Small intestine (tissue), 7 donors: ENCODE data around the gene FTCD. TPM values are rescaled to one million over a fixed set of nuclear protein-coding genes. Genes with fewer than 3 reads are reported as not detected.

Experiments used
- DNase-seq, 2 donors: peaks; one replicate each; pipeline versions ENCODE4 v3.0.0 to v3.0.0-alpha.2; 2013
- FAIRE-seq: peaks from 2 replicates; lab custom pipeline; 2012; peaks lifted over from hg19 to GRCh38; lab: Jason Lieb, UNC
- H3K27ac ChIP-seq, 3 donors: one replicate each; pipeline ENCODE4 v1.5.1; 2013; ENCODE audit warnings: low read length in 2 of 3, mild to moderate bottlenecking in 2 of 3, control low read depth in 1 of 3, inconsistent platforms in 1 of 3, low read depth in 1 of 3, moderate library complexity in 1 of 3
- H3K27me3 ChIP-seq, 3 donors: one replicate each; pipeline ENCODE4 v1.6.1; 2013; ENCODE audit warnings: low read length in 3 of 3, inconsistent platforms in 1 of 3; ENCODE audit not compliant: control insufficient read depth in 3 of 3, insufficient read depth in 3 of 3
- H3K36me3 ChIP-seq, 3 donors: one replicate each; pipeline ENCODE4 v1.6.1; 2013; ENCODE audit warnings: low read length in 3 of 3, inconsistent platforms in 1 of 3, low read depth in 1 of 3, mild to moderate bottlenecking in 1 of 3, moderate library complexity in 1 of 3; ENCODE audit not compliant: control insufficient read depth in 3 of 3, insufficient read depth in 2 of 3
- H3K4me1 ChIP-seq, 3 donors: one replicate each; pipeline ENCODE4 v1.6.1; 2013; ENCODE audit warnings: low read length in 2 of 3, inconsistent platforms in 1 of 3, low read depth in 1 of 3, mild to moderate bottlenecking in 1 of 3, moderate library complexity in 1 of 3; ENCODE audit not compliant: control insufficient read depth in 3 of 3, insufficient read depth in 2 of 3
- H3K4me3 ChIP-seq, 3 donors: one replicate each; pipeline ENCODE4 v1.5.1; 2013; ENCODE audit warnings: low read length in 3 of 3, control low read depth in 1 of 3, inconsistent platforms in 1 of 3, low read depth in 1 of 3, mild to moderate bottlenecking in 1 of 3, moderate library complexity in 1 of 3
- H3K9me3 ChIP-seq, 2 donors: one replicate each; pipeline ENCODE4 v1.6.1; 2013; ENCODE audit warnings: low read depth in 1 of 2, low read length in 1 of 2; ENCODE audit not compliant: control insufficient read depth in 2 of 2, insufficient read depth in 1 of 2
- WGBS, 3 donors: extraction: QIAGEN DNeasy Blood & Tissue Kit; methylation state at CpG; one replicate each; pipeline ENCODE4 v1.1.7; 2013; 5-methylcytosine and 5-hydroxymethylcytosine counted together
- polyA plus RNA-seq, 4 donors: library from polyadenylated mRNA; stranded (reverse) in 3 of 4; unstranded in 1 of 4; fragments of 200-250 nt in 3 of 4; fragments of 120-200 nt in 1 of 4; gene quantifications; one replicate each; pipeline versions ENCODE4 v1.2.1 to v1.2.3, GENCODE V29; 2013
- donor health status: healthy with polysubstance abuse.
- donor health status: control.
- donor health status: control.
- donor health status: Bipolar disorder and iron deficiency.
- donor health status: healthy.

Gene FTCD
- polyA plus RNA-seq, 4 donors = 0.31 to 71.8 (median 39.0) TPM

DNA sequence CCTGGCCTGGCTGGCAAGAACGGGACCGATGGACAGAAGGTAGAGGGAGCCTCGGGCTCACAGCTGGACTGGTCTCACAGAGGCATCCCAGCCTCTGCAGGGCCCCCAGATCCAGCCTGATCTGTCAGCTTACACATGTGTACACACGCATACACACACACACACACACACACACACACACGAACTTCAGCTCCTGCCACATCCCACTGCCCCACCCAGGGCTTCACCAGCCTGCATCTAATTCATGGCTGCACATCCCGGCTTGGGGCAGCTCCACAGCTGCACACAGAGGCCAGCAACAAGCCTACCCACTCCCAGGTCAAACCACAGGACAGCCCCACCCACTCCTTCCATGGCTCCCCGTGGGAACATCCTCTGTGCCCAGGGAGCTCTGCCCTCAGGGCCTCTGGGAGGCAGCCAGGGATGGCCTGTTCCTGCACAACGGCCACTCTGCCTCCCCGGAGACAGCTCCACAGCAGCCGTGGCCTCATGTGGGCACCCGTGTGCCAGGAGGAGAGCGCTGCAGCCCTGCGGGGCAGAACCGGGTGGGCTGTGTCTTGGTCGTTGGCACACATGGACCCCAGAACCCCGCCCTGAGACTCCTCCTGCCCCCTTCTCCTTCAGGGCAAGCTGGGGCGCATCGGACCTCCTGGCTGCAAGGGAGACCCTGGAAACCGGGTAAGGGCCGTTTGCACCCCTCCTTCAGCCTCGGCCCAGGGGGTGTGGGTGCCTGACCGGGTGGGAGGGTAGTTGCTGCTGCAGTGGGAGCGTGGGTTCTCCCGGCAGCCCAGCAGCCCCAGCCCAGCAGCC, 38.4 kb downstream of the FTCD start:
- no peak for DNase-seq
- Histone ChIP-seq H3K27ac (no peak overlapping the region), H3K27me3 (no peaks in the 10 kb centered on the region), H3K4me3 (no peak overlapping the region), H3K4me1 (no peaks in the 10 kb centered on the region), H3K36me3 (peaks cover 0 to 72% (median 0%) of the 10 kb centered on the region in 3 donors), H3K9me3 (peaks cover 0 to 4% of the 10 kb centered on the region in 2 donors)
- 69 to 82% (median 71%) methylated on average over 24 of the region's 24 CpGs for WGBS, 3 donors
- FAIRE-seq = no peak

DNA sequence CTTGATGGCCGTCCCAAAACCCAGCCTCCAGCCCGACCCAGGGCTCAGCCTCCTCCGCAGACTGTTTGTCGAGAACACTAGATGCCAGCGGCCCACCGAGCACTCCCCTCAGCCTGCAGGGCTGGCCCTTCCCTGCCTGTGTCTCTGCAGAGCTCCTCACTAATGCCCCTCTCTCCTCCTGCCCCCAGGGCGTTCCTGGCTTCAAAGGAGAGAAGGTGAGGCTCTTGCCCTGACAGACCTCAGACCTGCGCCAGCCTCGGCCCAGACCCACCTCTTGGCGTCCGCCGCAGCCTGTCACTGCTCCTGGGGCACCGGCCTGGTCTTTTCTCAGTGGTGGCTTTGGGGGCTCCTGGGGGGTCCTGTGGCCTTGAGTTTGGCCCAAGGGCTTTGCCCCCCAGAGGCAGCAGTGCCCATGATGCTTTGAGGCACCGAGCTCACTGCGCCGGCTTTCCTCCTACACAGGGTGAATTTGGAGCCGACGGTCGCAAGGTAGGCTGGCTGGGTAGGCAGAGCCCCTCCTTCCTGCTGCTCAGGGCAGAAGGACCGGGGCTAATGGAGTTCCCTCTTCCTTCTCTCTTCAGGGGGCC, 39.1 kb downstream of the FTCD start:
- Histone ChIP-seq H3K27ac (no peak overlapping the region), H3K36me3 (peaks cover 0 to 72% (median 0%) of the 10 kb centered on the region in 3 donors), H3K4me1 (no peaks in the 10 kb centered on the region), H3K9me3 (peaks cover 0 to 4% of the 10 kb centered on the region in 2 donors), H3K4me3 (no peak overlapping the region), H3K27me3 (no peaks in the 10 kb centered on the region)
- DNase-seq = no peak
- FAIRE-seq = no peak
- 84 to 89% (median 87%) methylated on average over 19 to 20 of the region's 20 CpGs for WGBS, 3 donors

DNA sequence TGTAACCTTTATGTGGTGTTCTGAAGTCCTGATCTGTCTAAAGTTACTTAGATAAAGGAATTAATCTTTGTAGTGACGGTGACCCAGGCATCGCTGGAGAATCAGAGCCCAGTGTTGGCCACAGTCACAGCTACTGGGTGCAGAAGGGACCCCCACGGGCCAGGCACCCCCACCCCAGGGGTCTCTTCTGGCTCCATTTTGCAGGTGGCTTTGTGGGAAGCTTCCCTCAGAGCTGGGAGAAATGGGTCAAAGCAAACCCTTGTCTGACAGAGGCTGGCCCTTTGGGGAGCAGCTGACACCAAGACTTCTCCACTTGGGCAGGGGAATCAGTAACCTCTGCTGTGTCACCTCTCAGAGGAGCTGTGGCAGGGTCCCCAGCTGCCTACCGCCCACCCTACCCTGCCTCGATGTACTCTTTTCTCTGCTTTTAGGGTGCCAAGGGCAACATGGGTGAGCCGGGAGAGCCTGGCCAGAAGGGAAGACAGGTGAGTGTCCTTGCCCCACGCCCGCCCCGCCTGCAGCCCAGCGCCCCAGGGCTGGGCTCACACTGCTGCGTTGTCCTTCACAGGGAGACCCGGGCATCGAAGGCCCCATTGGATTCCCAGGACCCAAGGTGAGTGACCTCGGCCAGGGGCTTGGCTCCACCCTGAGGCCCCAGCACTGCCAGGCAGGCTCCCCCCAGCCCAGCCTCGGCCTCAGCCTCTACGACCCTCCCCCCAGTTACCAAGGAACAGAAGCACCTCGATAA, 39.8 kb downstream of the FTCD start:
- H3K36me3 ChIP-seq = peaks cover 0 to 66% (median 0%) of the 10 kb centered on the region in 3 donors
- no peak overlapping the region for H3K4me3 ChIP-seq
- 82 to 91% (median 87%) methylated on average over 15 to 17 of the region's 17 CpGs for WGBS, 3 donors
- FAIRE-seq (no peak), DNase-seq (no peak)
- H3K9me3 ChIP-seq = peaks cover 0 to 4% of the 10 kb centered on the region in 2 donors
- no peaks in the 10 kb centered on the region for H3K27me3 ChIP-seq
- no peak overlapping the region for H3K27ac ChIP-seq
- H3K4me1 ChIP-seq = no peaks in the 10 kb centered on the region

DNA sequence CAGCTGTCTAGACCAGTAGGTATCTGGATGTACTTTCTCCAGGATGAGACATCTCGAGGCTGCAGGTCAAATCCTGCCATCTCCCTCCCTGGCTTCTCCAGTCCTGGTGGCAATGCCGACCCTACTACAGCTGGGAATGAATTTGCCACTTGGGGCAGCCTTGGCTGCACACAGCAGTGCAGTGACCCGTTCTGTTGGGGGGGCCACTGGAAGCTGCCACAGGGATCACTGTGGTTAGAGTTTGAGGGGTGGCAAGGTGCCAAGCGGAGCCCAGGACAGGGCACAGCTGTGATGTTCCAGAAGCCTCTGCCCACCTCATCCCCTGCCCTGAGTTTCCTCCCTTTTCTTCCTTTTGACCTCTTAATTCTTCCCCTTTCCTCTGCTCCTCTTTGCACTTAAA, 40.4 kb downstream of the FTCD start:
- Histone ChIP-seq H3K9me3 (peaks cover 0 to 4% of the 10 kb centered on the region in 2 donors), H3K27me3 (no peaks in the 10 kb centered on the region), H3K36me3 (peaks cover 0 to 61% (median 0%) of the 10 kb centered on the region in 3 donors), H3K27ac (no peak overlapping the region), H3K4me3 (no peak overlapping the region), H3K4me1 (no peaks in the 10 kb centered on the region)
- FAIRE-seq = no peak
- WGBS, 3 donors = 71 to 86% (median 75%) methylated on average over 4 of the region's 4 CpGs
- DNase-seq = no peak

DNA sequence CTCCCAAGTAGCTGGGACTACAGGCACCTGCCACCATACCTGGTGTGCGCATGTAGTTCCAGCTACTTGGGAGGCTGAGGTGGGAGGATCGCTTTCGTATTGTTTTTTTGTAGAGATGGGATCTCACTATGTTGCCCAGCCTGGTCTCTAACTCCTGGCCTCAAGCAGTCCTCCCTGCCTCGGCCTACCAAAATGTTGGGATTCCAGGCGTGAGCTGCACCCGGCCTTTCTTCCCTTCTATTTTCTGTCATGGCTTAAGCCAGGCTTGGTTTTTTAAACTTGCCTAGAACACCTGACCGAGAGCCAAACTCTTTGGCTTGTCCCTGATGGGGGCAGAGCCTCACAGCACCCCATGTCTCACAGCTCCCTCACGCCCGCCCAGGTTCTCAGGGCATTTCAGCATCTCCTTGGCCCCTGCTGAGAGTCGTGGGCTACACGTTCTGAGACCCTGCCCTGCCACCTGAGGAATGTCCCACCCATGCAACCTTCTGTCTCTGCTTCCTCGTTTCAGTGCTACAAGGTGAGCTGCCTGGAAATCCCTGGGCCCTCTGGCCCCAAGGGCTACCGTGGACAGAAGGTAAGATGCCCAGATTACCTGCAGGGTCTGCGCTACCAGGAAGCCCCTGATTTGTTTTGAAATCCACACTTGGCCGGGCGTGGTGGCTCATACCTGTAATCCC, 41.7 kb downstream of the FTCD start:
- FAIRE-seq = no peak
- DNase-seq = no peak
- Histone ChIP-seq H3K4me3 (no peak overlapping the region), H3K9me3 (peaks cover 0 to 4% of the 10 kb centered on the region in 2 donors), H3K4me1 (no peaks in the 10 kb centered on the region), H3K27ac (no peak overlapping the region), H3K36me3 (peaks cover 0 to 50% (median 0%) of the 10 kb centered on the region in 3 donors), H3K27me3 (no peaks in the 10 kb centered on the region)
- 85 to 92% (median 87%) methylated on average over 16 of the region's 16 CpGs for WGBS, 3 donors

DNA sequence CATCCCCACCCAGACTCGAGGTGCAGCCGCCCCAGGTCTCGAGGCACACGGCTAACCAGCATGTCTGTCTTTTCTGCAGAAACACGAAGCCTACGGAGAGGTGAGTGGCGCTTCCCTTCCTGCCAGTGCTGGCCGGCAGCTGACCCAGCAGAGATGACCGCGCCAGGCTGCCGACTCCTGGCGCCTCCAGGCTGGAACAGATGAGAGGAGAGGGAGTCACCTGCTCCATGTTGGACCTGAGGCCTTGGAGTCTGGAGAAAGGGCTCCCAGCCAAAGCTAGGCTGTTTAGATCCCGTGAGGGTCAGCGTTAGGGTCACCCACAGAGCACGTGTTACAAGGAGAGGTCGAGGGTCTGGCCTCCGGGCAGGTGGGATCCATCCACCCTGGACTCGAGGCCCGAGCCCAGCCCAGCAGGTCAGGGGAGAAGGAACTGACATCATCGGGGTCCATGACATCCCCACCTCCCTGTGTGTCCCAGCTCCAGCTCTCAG, 42.6 kb downstream of the FTCD start:
- Histone ChIP-seq H3K4me3 (no peak overlapping the region), H3K4me1 (no peaks in the 10 kb centered on the region), H3K9me3 (peaks cover 0 to 5% of the 10 kb centered on the region in 2 donors), H3K27ac (no peak overlapping the region), H3K27me3 (no peaks in the 10 kb centered on the region), H3K36me3 (peaks cover 0 to 43% (median 0%) of the 10 kb centered on the region in 3 donors)
- FAIRE-seq = no peak
- DNase-seq = no peak
- 86 to 91% (median 87%) methylated on average over 19 to 20 of the region's 20 CpGs for WGBS, 3 donors

DNA sequence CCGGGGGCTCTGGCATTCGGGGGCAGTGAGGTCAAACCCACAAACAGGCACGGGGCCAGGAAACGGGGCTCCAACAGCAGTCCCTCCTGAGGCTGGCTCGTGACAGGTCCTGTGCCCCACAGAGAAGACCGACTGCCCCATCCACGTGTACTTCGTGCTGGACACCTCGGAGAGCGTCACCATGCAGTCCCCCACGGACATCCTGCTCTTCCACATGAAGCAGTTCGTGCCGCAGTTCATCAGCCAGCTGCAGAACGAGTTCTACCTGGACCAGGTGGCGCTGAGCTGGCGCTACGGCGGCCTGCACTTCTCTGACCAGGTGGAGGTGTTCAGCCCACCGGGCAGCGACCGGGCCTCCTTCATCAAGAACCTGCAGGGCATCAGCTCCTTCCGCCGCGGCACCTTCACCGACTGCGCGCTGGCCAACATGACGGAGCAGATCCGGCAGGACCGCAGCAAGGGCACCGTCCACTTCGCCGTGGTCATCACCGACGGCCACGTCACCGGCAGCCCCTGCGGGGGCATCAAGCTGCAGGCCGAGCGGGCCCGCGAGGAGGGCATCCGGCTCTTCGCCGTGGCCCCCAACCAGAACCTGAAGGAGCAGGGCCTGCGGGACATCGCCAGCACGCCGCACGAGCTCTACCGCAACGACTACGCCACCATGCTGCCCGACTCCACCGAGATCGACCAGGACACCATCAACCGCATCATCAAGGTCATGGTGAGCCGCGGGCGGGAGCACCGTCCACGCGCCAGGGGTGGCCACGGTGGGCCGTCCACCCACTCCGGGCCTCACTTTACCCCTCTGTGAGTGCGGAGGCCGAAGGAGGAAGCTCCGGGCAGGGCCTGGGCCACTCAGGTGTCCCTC, 43.3 kb downstream of the FTCD start:
- H3K4me3 ChIP-seq = no peak overlapping the region
- no peak for DNase-seq
- H3K27ac ChIP-seq = no peak overlapping the region
- FAIRE-seq = no peak
- H3K9me3 ChIP-seq = peaks cover 0 to 9% of the 10 kb centered on the region in 2 donors
- WGBS, 3 donors = 93 to 95% (median 94%) methylated on average over 67 to 69 of the region's 69 CpGs
- H3K27me3 ChIP-seq = no peaks in the 10 kb centered on the region
- H3K4me1 ChIP-seq = no peaks in the 10 kb centered on the region
- peaks cover 0 to 37% (median 0%) of the 10 kb centered on the region in 3 donors for H3K36me3 ChIP-seq
